ENCODE results near the gene ALDOB. TPM values are rescaled to one million over a fixed set of nuclear protein-coding genes. Genes with fewer than 3 reads are reported as not detected.

Gene ALDOB
- total RNA-seq: 0.13 TPM in 1 of 2 replicates, not detected in the other

- H3K36me3 ChIP-seq (ENCODE audit: control insufficient read depth, insufficient read depth, low read length): no peaks in the 10 kb centered on the region
- no peak for FAIRE-seq
- no peaks in the 10 kb centered on the region for H3K27me3 ChIP-seq (ENCODE audit: control insufficient read depth, insufficient read depth, low read length)
- DNase-seq (ENCODE audit: low read depth): no peak
- H3K4me3 ChIP-seq (ENCODE audit: low read depth, low read length): no peak within 1 kb of the TSS
- TF ChIP-seq, protein P1, sequence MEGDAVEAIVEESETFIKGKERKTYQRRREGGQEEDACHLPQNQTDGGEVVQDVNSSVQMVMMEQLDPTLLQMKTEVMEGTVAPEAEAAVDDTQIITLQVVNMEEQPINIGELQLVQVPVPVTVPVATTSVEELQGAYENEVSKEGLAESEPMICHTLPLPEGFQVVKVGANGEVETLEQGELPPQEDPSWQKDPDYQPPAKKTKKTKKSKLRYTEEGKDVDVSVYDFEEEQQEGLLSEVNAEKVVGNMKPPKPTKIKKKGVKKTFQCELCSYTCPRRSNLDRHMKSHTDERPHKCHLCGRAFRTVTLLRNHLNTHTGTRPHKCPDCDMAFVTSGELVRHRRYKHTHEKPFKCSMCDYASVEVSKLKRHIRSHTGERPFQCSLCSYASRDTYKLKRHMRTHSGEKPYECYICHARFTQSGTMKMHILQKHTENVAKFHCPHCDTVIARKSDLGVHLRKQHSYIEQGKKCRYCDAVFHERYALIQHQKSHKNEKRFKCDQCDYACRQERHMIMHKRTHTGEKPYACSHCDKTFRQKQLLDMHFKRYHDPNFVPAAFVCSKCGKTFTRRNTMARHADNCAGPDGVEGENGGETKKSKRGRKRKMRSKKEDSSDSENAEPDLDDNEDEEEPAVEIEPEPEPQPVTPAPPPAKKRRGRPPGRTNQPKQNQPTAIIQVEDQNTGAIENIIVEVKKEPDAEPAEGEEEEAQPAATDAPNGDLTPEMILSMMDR (IDR thresholded peaks at IDR 0.05; ENCODE audit: insufficient read depth, low read length, severe bottlenecking): no peak
These were observed at the start of gene ALDOB for GRCh38 chr9:101435601-101436079. ALDOB (minus strand) TSS chr9:101435774; CDS start chr9:101430887, 4,887 bp downstream.

DNA sequence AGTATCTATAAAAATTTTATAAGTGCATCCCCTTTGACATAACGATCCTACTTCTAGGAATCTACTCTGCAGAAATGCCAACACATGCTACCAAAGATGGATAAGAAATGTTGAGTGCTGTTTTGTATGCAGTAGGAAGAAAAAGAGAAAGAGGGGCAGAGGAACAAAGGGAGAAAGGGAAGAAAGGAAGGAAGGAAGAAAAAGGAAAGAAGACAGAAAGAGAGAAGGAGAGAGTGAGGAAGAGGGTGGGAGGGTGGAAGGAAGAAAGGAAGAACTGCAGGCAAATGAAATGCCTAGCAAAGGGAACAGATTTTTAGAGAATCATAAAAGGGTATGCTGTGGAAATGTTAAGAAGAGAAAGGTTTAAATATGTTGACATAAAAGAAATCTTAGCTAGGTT lies 48.5 kb upstream of the ALDOB start:
- TF ChIP-seq, protein P1 (IDR thresholded peaks at IDR 0.05; ENCODE audit: insufficient read depth, low read length, severe bottlenecking): no peak
- no peak for FAIRE-seq
- Histone ChIP-seq H3K4me3 (ENCODE audit: low read depth, low read length) (no peak overlapping the region), H3K27me3 (ENCODE audit: control insufficient read depth, insufficient read depth, low read length) (no peaks in the 10 kb centered on the region), H3K36me3 (ENCODE audit: control insufficient read depth, insufficient read depth, low read length) (no peaks in the 10 kb centered on the region)
- no peak for DNase-seq (ENCODE audit: low read depth)

GRCh38 chr9:101481261-101481660 lies 45.7 kb upstream of the ALDOB start:
- DNase-seq (ENCODE audit: low read depth) (no peak), FAIRE-seq (no peak)
- no peak overlapping the region for H3K4me3 ChIP-seq (ENCODE audit: low read depth, low read length)
- no peaks in the 10 kb centered on the region for H3K27me3 ChIP-seq (ENCODE audit: control insufficient read depth, insufficient read depth, low read length)
- TF ChIP-seq, protein P1 (IDR thresholded peaks at IDR 0.05; ENCODE audit: insufficient read depth, low read length, severe bottlenecking): no peak
- H3K36me3 ChIP-seq (ENCODE audit: control insufficient read depth, insufficient read depth, low read length): peaks cover 2% of the 10 kb centered on the region

DNA sequence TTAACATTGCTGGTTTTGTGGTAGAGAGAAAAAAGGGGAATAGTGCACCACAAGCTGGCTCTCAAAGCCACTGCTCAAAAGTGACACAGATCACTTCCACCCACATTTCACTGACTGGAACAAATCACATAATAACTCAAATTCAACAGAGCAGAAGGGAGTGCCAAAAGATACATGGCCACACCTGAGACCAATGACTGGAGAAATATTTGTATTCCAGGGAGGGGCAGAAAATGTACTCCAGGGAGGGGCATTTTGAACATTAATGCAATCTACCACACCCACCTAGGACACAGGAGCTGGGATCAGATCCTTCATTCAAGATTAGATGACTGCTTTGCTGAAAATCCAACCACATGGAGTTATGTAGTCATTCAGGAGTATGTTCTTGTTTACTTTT lies 44.8 kb upstream of the ALDOB start:
- peaks cover 10% of the 10 kb centered on the region for H3K36me3 ChIP-seq (ENCODE audit: control insufficient read depth, insufficient read depth, low read length)
- no peaks in the 10 kb centered on the region for H3K27me3 ChIP-seq (ENCODE audit: control insufficient read depth, insufficient read depth, low read length)
- TF ChIP-seq, protein P1 (IDR thresholded peaks at IDR 0.05; ENCODE audit: insufficient read depth, low read length, severe bottlenecking): no peak
- FAIRE-seq: peak; percentile 75
- peak; percentile 86 for DNase-seq (ENCODE audit: low read depth)
- no peak overlapping the region for H3K4me3 ChIP-seq (ENCODE audit: low read depth, low read length)

GRCh38 chr9:101479338-101480030 lies 43.9 kb upstream of the ALDOB start:
- peak; percentile 99 for DNase-seq (ENCODE audit: low read depth)
- TF ChIP-seq, protein P1 (IDR thresholded peaks at IDR 0.05; ENCODE audit: insufficient read depth, low read length, severe bottlenecking): no peak
- no peaks in the 10 kb centered on the region for H3K27me3 ChIP-seq (ENCODE audit: control insufficient read depth, insufficient read depth, low read length)
- peak; percentile 96 for FAIRE-seq
- H3K36me3 ChIP-seq (ENCODE audit: control insufficient read depth, insufficient read depth, low read length): peaks cover 13% of the 10 kb centered on the region
- no peak overlapping the region for H3K4me3 ChIP-seq (ENCODE audit: low read depth, low read length)

All from bronchial epithelial cell (primary cell).